Measurements from ENCODE around the gene GSTM2. TPM values are rescaled to one million over a fixed set of nuclear protein-coding genes. Genes with fewer than 3 reads are reported as not detected.
"Not testable (repeated sequence)": the region's sequence is repeated elsewhere in the genome, so short reads cannot be mapped to it uniquely, and the experiment has no call there.

Gene GSTM2
- total RNA-seq, 2 donors from 2014 or later = 18.4 to 30.3 TPM

DNA sequence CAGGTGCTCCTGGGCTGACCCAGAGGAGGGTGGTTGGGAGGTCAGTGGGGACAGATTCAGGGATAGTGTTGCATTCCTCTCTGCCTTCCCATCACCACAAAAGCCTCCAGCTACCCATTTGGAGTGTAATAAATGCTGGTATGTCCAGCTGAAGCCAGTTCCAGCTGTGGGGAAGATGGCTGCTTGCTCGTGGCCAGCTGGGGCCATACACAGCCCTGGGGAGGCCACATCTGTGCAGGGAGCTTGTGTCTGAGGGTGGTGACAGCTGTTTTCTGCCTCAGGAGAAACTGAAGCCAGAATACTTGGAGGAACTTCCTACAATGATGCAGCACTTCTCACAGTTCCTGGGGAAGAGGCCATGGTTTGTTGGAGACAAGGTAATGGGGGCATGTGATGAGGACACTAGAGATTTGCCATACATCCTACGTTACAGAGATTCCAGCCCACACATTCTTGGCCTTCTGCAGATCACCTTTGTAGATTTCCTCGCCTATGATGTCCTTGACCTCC lies 9.3 kb upstream of the GSTM2 start:
- Histone ChIP-seq H3K36me3 (ENCODE audit: control insufficient read depth, insufficient read depth, low read length) (no peaks in the 10 kb centered on the region), H3K4me3 (ENCODE audit: low read length) (no peak overlapping the region), H3K9me3 (ENCODE audit: control insufficient read depth, low read length) (no peaks in the 10 kb centered on the region), H3K9ac (ENCODE audit: extremely low read depth, low read length, poor library complexity, severe bottlenecking) (no peak overlapping the region), H3K27ac (ENCODE audit: low read depth, low read length) (peak overlapping the region; percentile 63), H3K4me1 (ENCODE audit: control insufficient read depth, insufficient read depth, low read length) (no peaks in the 10 kb centered on the region), H3K27me3 (ENCODE audit: control insufficient read depth, insufficient read depth, low read length, poor library complexity, severe bottlenecking) (peaks cover 12% of the 10 kb centered on the region)
- Mint-ChIP-seq H3K36me3 (ENCODE audit: low read depth) (peaks cover 10% of the 10 kb centered on the region), H3K9me3 (no peaks in the 10 kb centered on the region), H3K4me1 (peaks cover 3% of the 10 kb centered on the region), H3K27ac (no peak overlapping the region), H3K4me3 (no peak overlapping the region), H3K27me3 (ENCODE audit: insufficient read depth) (peaks cover 15% of the 10 kb centered on the region)
- 61% methylated on average over 3 of the region's 3 CpGs; no CpG with 5 or more reads in 1 of the 2 experiments for WGBS, 2 experiments (ENCODE audit: insufficient coverage in 1 of 2, insufficient read length in 1 of 2)
- TF ChIP-seq, protein P1, sequence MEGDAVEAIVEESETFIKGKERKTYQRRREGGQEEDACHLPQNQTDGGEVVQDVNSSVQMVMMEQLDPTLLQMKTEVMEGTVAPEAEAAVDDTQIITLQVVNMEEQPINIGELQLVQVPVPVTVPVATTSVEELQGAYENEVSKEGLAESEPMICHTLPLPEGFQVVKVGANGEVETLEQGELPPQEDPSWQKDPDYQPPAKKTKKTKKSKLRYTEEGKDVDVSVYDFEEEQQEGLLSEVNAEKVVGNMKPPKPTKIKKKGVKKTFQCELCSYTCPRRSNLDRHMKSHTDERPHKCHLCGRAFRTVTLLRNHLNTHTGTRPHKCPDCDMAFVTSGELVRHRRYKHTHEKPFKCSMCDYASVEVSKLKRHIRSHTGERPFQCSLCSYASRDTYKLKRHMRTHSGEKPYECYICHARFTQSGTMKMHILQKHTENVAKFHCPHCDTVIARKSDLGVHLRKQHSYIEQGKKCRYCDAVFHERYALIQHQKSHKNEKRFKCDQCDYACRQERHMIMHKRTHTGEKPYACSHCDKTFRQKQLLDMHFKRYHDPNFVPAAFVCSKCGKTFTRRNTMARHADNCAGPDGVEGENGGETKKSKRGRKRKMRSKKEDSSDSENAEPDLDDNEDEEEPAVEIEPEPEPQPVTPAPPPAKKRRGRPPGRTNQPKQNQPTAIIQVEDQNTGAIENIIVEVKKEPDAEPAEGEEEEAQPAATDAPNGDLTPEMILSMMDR (conservative IDR thresholded peaks at IDR 0.05) = no peak
- DNase-seq = no peak

DNA sequence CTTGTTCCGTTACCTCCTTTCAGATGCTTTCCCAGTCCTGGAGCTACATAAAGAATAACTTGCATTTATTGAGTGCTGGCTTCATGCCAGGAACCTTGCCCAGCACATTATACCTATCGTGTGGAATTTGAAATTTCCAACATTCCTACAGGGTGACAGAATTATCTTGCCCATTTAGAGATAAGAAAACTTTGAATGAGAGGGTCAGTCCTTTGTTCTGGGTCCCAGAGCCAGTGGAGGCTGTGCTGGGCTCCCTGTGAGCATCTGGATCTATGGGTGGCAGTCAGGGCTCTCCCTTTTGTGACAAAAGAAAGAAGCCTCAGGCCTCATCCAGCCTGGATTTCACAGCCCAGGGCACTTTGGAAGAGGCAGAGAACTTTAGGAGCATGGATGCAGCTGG lies 8.7 kb upstream of the GSTM2 start:
- DNase-seq = no peak
- no peak overlapping the region for H3K4me3 ChIP-seq (ENCODE audit: low read length)

DNA sequence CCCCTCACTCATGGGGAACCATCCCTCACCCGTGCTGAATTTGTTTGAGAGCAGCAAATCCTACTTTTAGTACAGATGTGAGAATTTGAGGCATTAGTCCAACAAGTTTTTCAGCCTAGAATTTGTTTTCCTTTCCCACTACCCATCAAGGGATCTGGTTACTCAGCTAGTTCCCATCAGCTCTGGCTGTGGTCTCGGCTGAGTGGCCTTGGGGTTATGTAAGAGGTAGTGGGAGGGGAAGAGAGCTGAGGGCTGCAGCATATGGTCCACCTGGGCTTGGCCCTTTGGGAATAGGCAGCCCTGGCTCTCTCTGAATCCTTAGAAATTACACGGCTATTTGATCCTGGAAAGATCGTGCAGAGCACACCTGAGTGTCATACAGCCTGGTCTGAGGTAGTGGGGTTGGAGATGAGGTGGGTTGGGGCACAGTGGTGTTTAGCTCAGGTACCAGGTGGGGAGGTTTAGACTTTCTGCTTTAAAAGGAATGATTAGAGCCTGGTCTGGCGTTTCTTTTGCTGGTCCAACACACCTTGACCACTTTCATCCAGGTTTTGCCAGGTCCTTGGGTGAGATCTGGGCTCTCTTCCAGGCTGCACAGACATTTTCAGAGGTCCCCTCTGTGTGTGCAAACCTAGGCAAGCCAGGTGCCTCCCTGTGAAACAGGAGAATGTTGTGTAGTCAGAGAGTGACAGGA lies 7.7 kb upstream of the GSTM2 start:
- no peak for DNase-seq
- Histone ChIP-seq H3K36me3 (ENCODE audit: control insufficient read depth, insufficient read depth, low read length) (no peaks in the 10 kb centered on the region), H3K4me1 (ENCODE audit: control insufficient read depth, insufficient read depth, low read length) (no peaks in the 10 kb centered on the region), H3K27ac (ENCODE audit: low read depth, low read length) (no peak overlapping the region), H3K4me3 (ENCODE audit: low read length) (no peak overlapping the region), H3K9ac (ENCODE audit: extremely low read depth, low read length, poor library complexity, severe bottlenecking) (no peak overlapping the region), H3K27me3 (ENCODE audit: control insufficient read depth, insufficient read depth, low read length, poor library complexity, severe bottlenecking) (no peaks in the 10 kb centered on the region), H3K9me3 (ENCODE audit: control insufficient read depth, low read length) (no peaks in the 10 kb centered on the region)
- Mint-ChIP-seq H3K4me1 (peaks cover under 1% of the 10 kb centered on the region), H3K27ac (no peak overlapping the region), H3K36me3 (ENCODE audit: low read depth) (peaks cover 10% of the 10 kb centered on the region), H3K4me3 (no peak overlapping the region), H3K27me3 (ENCODE audit: insufficient read depth) (peaks cover 2% of the 10 kb centered on the region), H3K9me3 (no peaks in the 10 kb centered on the region)
- TF ChIP-seq, protein P1 (conservative IDR thresholded peaks at IDR 0.05) = no peak
- WGBS, 2 experiments (ENCODE audit: insufficient coverage in 1 of 2, insufficient read length in 1 of 2) = 88 to 89% methylated on average over 3 to 5 of the region's 5 CpGs

More for the DNA sequence above, 8.7 kb upstream of the GSTM2 start:
- Mint-ChIP-seq H3K9me3 (no peaks in the 10 kb centered on the region), H3K36me3 (ENCODE audit: low read depth) (peaks cover 10% of the 10 kb centered on the region), H3K4me1 (peaks cover 3% of the 10 kb centered on the region), H3K27ac (peak overlapping the region; percentile 77), H3K4me3 (no peak overlapping the region), H3K27me3 (ENCODE audit: insufficient read depth) (peaks cover 12% of the 10 kb centered on the region)
- H3K9ac ChIP-seq (ENCODE audit: extremely low read depth, low read length, poor library complexity, severe bottlenecking) = no peak overlapping the region
- no peaks in the 10 kb centered on the region for H3K4me1 ChIP-seq (ENCODE audit: control insufficient read depth, insufficient read depth, low read length)
- H3K9me3 ChIP-seq (ENCODE audit: control insufficient read depth, low read length) = no peaks in the 10 kb centered on the region
- no peak overlapping the region for H3K27ac ChIP-seq (ENCODE audit: low read depth, low read length)
- no peaks in the 10 kb centered on the region for H3K36me3 ChIP-seq (ENCODE audit: control insufficient read depth, insufficient read depth, low read length)
- 88 to 100% methylated on average over 1 to 2 of the region's 2 CpGs for WGBS, 2 experiments (ENCODE audit: insufficient coverage in 1 of 2, insufficient read length in 1 of 2)
- TF ChIP-seq, protein P1 (conservative IDR thresholded peaks at IDR 0.05) = no peak
- peaks cover 9% of the 10 kb centered on the region for H3K27me3 ChIP-seq (ENCODE audit: control insufficient read depth, insufficient read depth, low read length, poor library complexity, severe bottlenecking)

DNA sequence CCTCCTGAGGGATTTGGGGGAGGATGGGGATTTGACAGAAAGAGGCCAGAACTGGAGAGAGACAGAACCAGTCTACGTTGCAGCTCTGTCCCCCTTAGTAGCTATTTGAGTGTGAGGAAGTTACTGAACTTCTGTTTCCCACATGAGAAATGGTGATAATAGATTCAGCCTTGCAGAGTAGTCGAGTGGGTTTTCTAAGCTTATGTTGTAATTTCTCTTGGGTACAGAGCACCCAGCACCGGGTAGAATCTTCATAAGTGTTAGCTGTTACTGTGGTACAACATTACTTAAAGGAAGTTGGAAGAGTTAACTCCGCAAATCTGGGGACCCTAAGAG lies 7.2 kb upstream of the GSTM2 start:
- not testable (repeated sequence) for H3K4me1 ChIP-seq (ENCODE audit: control insufficient read depth, insufficient read depth, low read length); H3K36me3 ChIP-seq (ENCODE audit: control insufficient read depth, insufficient read depth, low read length); H3K27ac ChIP-seq (ENCODE audit: low read depth, low read length); H3K4me3 ChIP-seq (ENCODE audit: low read length); H3K9me3 Mint-ChIP-seq; H3K27ac Mint-ChIP-seq; H3K27me3 ChIP-seq (ENCODE audit: control insufficient read depth, insufficient read depth, low read length, poor library complexity, severe bottlenecking); H3K9me3 ChIP-seq (ENCODE audit: control insufficient read depth, low read length); H3K9ac ChIP-seq (ENCODE audit: extremely low read depth, low read length, poor library complexity, severe bottlenecking); H3K4me3 Mint-ChIP-seq; H3K4me1 Mint-ChIP-seq; H3K27me3 Mint-ChIP-seq (ENCODE audit: insufficient read depth); DNase-seq
- H3K36me3 Mint-ChIP-seq (ENCODE audit: low read depth) = peaks cover 10% of the 10 kb centered on the region
- 91 to 100% methylated on average over 1 to 2 of the region's 4 CpGs for WGBS, 2 experiments (ENCODE audit: insufficient coverage in 1 of 2, insufficient read length in 1 of 2)

All from endodermal cell (in vitro differentiated cells).